Measurements from ENCODE around the gene GLI3. TPM values are rescaled to one million over a fixed set of nuclear protein-coding genes. Genes with fewer than 3 reads are reported as not detected.

Gene GLI3
- total and polyA plus RNA-seq, 2 of the 8 experiments (the other 6 are each of a cell fraction or from before 2014, with no cell fraction given) = 8.0 to 31.1 TPM

DNA sequence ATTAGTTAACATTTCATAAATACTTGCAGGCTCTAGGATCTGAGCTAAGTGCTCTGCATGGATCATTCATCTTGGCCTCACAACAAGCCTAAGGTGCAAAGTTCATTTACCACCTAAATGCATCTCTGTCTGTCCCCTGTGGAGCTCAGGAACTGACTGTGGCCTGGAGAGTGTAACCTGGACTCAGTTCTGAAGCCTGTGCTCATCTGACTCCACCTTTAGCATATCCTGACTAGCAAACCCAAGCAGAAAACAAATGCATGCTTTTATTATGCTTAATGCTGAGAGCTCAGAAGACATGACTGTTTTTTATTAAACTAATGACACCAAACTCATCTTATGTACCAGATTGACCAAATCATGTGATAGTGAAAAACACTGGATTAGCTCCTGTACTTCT is 288.5 kb downstream of the GLI3 start:
- Histone ChIP-seq H3K4ac (replicated peaks; ENCODE audit: insufficient read length, low read depth, low read length) (no peak overlapping the region), H3K23ac (ENCODE audit: insufficient read length) (no peak overlapping the region), H2BK15ac (ENCODE audit: low read length) (no peak overlapping the region), H2BK20ac (ENCODE audit: low read length) (no peak overlapping the region), H2BK5ac (ENCODE audit: low read depth, low read length) (no peak overlapping the region), H2BK12ac (ENCODE audit: low read depth, low read length) (no peak overlapping the region), H4K91ac (replicated peaks; ENCODE audit: insufficient read length, low read length) (no peak overlapping the region), H4K5ac (ENCODE audit: insufficient read length, low read depth, low read length) (no peak overlapping the region), H3K27ac (ENCODE audit: low read depth, low read length) (no peak overlapping the region), H3K79me2 (ENCODE audit: control insufficient read depth in 1 of 2, insufficient read depth in 2 of 2, low read length in 2 of 2) (no peaks in the 10 kb centered on the region), H3K27me3 (replicated peaks in 1 of 4; ENCODE audit: control insufficient read depth in 3 of 4, extremely low read depth in 1 of 4, insufficient read depth in 3 of 4, low read length in 3 of 4) (no peaks in the 10 kb centered on the region), H3K4me2 (ENCODE audit: insufficient read depth in 1 of 2, low read depth in 2 of 2, low read length in 2 of 2) (no peak overlapping the region), H3K18ac (ENCODE audit: extremely low read depth, low read length) (no peak overlapping the region), H3K9me3 (ENCODE audit: insufficient read depth in 2 of 2, low read depth in 1 of 2, low read length in 1 of 2) (no peaks in the 10 kb centered on the region), H3K14ac (ENCODE audit: insufficient read length) (no peak overlapping the region), H3K4me1 (replicated peaks in 1 of 4; ENCODE audit: control insufficient read depth in 3 of 4, insufficient read depth in 4 of 4, low read length in 3 of 4) (no peaks in the 10 kb centered on the region), H3K36me3 (ENCODE audit: control insufficient read depth in 2 of 4, insufficient read depth in 4 of 4, low read length in 3 of 4) (no peaks in the 10 kb centered on the region), H3K79me1 (ENCODE audit: low read depth, low read length) (no peaks in the 10 kb centered on the region), H4K20me1 (replicated peaks in 1 of 2; ENCODE audit: control insufficient read depth in 1 of 2, insufficient read depth in 2 of 2, low read length in 2 of 2) (no peaks in the 10 kb centered on the region), H2AK5ac (ENCODE audit: low read depth, low read length) (no peak overlapping the region), H3K23me2 (ENCODE audit: low read depth, low read length) (no peaks in the 10 kb centered on the region), H3K4me3 (ENCODE audit: extremely low read depth in 1 of 4, insufficient read depth in 2 of 4, low read depth in 3 of 4, low read length in 4 of 4) (no peak overlapping the region), H3K9ac (replicated peaks in 1 of 4; ENCODE audit: extremely low read depth in 1 of 4, low read depth in 3 of 4, low read length in 3 of 4) (no peak overlapping the region), H3K56ac (replicated peaks; ENCODE audit: insufficient read length, low read depth, low read length) (no peak overlapping the region), H4K8ac (ENCODE audit: extremely low read depth, insufficient read depth, low read length) (no peak overlapping the region), H2AFZ (ENCODE audit: low read length) (no peak overlapping the region), H2BK120ac (replicated peaks; ENCODE audit: low read depth, low read length) (no peak overlapping the region)
- no peak for FAIRE-seq
- POLR2A ChIA-PET (ENCODE audit: partially characterized antibody) = no interaction called here
- DNase-seq (ENCODE audit: low read depth in 1 of 2, low spot score in 2 of 2) = no peak
- CTCF ChIA-PET (ENCODE audit: partially characterized antibody) = interaction anchor here (0.7 to 4.2 kb wide), 5 partner anchors 8 to 928 kb away, joined by 3 to 23 read pairs (median 7); no protein-coding TSS in a partner anchor
- no peak for TF ChIP-seq KDM4A (IDR thresholded peaks at IDR 0.05; ENCODE audit: low read depth, low read length, severe bottlenecking)
- TF ChIP-seq TAF7 (optimal IDR thresholded peaks at IDR 0.05; ENCODE audit: borderline replicate concordance, low read depth, low read length) = no peak
- TF ChIP-seq SIRT6 (IDR thresholded peaks at IDR 0.05; ENCODE audit: low read length) = no peak
- no peak for TF ChIP-seq SP1 (IDR thresholded peaks at IDR 0.05; ENCODE audit: low read depth, low read length)
- TF ChIP-seq CTBP2 (IDR thresholded peaks at IDR 0.05; ENCODE audit: borderline replicate concordance, insufficient read depth, insufficient read length, low read length) = no peak
- no peak for TF ChIP-seq SIX5 (IDR thresholded peaks at IDR 0.05; ENCODE audit: low read depth, low read length)
- TF ChIP-seq BACH1 (IDR thresholded peaks at IDR 0.05; ENCODE audit: low read length) = no peak
- TF ChIP-seq EGR1 (IDR thresholded peaks at IDR 0.05; ENCODE audit: borderline replicate concordance, low read depth, low read length) = no peak
- TF ChIP-seq POLR2A (IDR thresholded peaks at IDR 0.05; ENCODE audit: control extremely low read depth in 1 of 2, low read depth in 2 of 2, low read length in 2 of 2) = no peak
- TF ChIP-seq, protein P1, sequence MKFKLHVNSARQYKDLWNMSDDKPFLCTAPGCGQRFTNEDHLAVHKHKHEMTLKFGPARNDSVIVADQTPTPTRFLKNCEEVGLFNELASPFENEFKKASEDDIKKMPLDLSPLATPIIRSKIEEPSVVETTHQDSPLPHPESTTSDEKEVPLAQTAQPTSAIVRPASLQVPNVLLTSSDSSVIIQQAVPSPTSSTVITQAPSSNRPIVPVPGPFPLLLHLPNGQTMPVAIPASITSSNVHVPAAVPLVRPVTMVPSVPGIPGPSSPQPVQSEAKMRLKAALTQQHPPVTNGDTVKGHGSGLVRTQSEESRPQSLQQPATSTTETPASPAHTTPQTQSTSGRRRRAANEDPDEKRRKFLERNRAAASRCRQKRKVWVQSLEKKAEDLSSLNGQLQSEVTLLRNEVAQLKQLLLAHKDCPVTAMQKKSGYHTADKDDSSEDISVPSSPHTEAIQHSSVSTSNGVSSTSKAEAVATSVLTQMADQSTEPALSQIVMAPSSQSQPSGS (IDR thresholded peaks at IDR 0.05; ENCODE audit: low read length) = no peak
- no peak for TF ChIP-seq POLR2AphosphoS5 (IDR thresholded peaks at IDR 0.05; ENCODE audit: low read depth, low read length)
- TF ChIP-seq RNF2 (IDR thresholded peaks at IDR 0.05; ENCODE audit: borderline replicate concordance, low read depth, low read length, missing control alignments, poor library complexity, severe bottlenecking) = no peak
- no peak for TF ChIP-seq JUN (IDR thresholded peaks at IDR 0.05; ENCODE audit: low read depth, low read length)
